ENCODE data around the gene PEAK3. TPM values are rescaled to one million over a fixed set of nuclear protein-coding genes. Genes with fewer than 3 reads are reported as not detected.

PEAK3 gene
- total RNA-seq, 4 donors from 2014 or later: 0.26 to 0.40 TPM; not detected in 2

- H3K4me1 ChIP-seq: peaks cover 13 to 45% of the 10 kb centered on the region in 2 donors
- H3K4me3 ChIP-seq: peak within 1 kb of the TSS; percentile 92 to 93
Measured at GRCh38 chr19:2236314-2237050, 45.5 kb downstream of the PEAK3 start, which contains the start of the genes PLEKHJ1 and SF3A2. PLEKHJ1 (minus strand) TSS chr19:2236329; CDS start chr19:2236248, 81 bp downstream. SF3A2 (plus strand) TSS chr19:2236824; CDS start chr19:2243419, 6,595 bp downstream.

GRCh38 chr19:2236064-2236313 lies 46.0 kb downstream of the PEAK3 start:
- no peaks in the 10 kb centered on the region for H3K27me3 ChIP-seq
- no peaks in the 10 kb centered on the region for H3K36me3 ChIP-seq
- peak overlapping the region; percentile 99 for H3K27ac ChIP-seq
- no peaks in the 10 kb centered on the region for H3K9me3 ChIP-seq
- peaks cover 13 to 40% of the 10 kb centered on the region in 2 donors for H3K4me1 ChIP-seq
- intact Hi-C loops (cut with DNase I; ENCODE audit: low total_unique reads): loop anchor here (5.0 kb wide), 1 partner anchor 36 kb away; no protein-coding TSS in a partner anchor
- no peak for DNase-seq
- peak overlapping the region; percentile 92 to 93 for H3K4me3 ChIP-seq
- TF ChIP-seq CTCF (IDR thresholded peaks at IDR 0.05) (no peak), POLR2A (IDR thresholded peaks at IDR 0.05) (peak in 1 of 2 donors; percentile 16)

More at GRCh38 chr19:2236314-2237050, 45.5 kb downstream of the PEAK3 start, which contains the start of the genes PLEKHJ1 and SF3A2:
- H3K27ac ChIP-seq: peak within 1 kb of the TSS; percentile 99
- TF ChIP-seq POLR2A (IDR thresholded peaks at IDR 0.05) (peak; percentile 47 to 76), CTCF (IDR thresholded peaks at IDR 0.05) (peak; percentile 99 to 100 (median 99))
- DNase-seq: peak; percentile 97 to 99
- intact Hi-C loops (cut with DNase I; ENCODE audit: low total_unique reads): loop anchor here (5.0 kb wide), 1 partner anchor 36 kb away; no protein-coding TSS in a partner anchor
- no peaks in the 10 kb centered on the region for H3K36me3 ChIP-seq
- no peaks in the 10 kb centered on the region for H3K27me3 ChIP-seq
- H3K9me3 ChIP-seq: no peaks in the 10 kb centered on the region

GRCh38 chr19:2235381-2236063 lies 46.5 kb downstream of the PEAK3 start:
- DNase-seq: no peak
- H3K4me3 ChIP-seq: peak overlapping the region; percentile 92 to 93
- no peaks in the 10 kb centered on the region for H3K9me3 ChIP-seq
- peak overlapping the region; percentile 99 for H3K27ac ChIP-seq
- TF ChIP-seq POLR2A (IDR thresholded peaks at IDR 0.05) (no peak), CTCF (IDR thresholded peaks at IDR 0.05) (no peak)
- intact Hi-C loops (cut with DNase I; ENCODE audit: low total_unique reads): loop anchor here (5.0 kb wide), 1 partner anchor 37 kb away; no protein-coding TSS in a partner anchor
- peaks cover 13 to 36% of the 10 kb centered on the region in 2 donors for H3K4me1 ChIP-seq
- no peaks in the 10 kb centered on the region for H3K36me3 ChIP-seq
- no peaks in the 10 kb centered on the region for H3K27me3 ChIP-seq

- no peak for TF ChIP-seq CTCF (IDR thresholded peaks at IDR 0.05)
- TF ChIP-seq POLR2A (IDR thresholded peaks at IDR 0.05): no peak
- H3K27ac ChIP-seq: peak overlapping the region in 1 of 2 donors; percentile 99
- intact Hi-C loops (cut with DNase I; ENCODE audit: low total_unique reads): loop anchor here (5.0 kb wide), 1 partner anchor 37 kb away; no protein-coding TSS in a partner anchor
- DNase-seq: no peak
- no peaks in the 10 kb centered on the region for H3K36me3 ChIP-seq
- no peaks in the 10 kb centered on the region for H3K27me3 ChIP-seq
- no peaks in the 10 kb centered on the region for H3K9me3 ChIP-seq
- H3K4me3 ChIP-seq: peak overlapping the region; percentile 92 to 93
- H3K4me1 ChIP-seq: peaks cover 13 to 30% of the 10 kb centered on the region in 2 donors
Measured at GRCh38 chr19:2234996-2235380, 47.0 kb downstream of the PEAK3 start.

Data from uterus (tissue), 4 donors.